GM04503 (cell line): Measurements from ENCODE around the gene DTNB.

Source experiments
- DNase-seq: peaks from one replicate; pipeline ENCODE4 v3.0.0-alpha.2; 2012; ENCODE audit warnings: low read depth

Gene DTNB

DNA sequence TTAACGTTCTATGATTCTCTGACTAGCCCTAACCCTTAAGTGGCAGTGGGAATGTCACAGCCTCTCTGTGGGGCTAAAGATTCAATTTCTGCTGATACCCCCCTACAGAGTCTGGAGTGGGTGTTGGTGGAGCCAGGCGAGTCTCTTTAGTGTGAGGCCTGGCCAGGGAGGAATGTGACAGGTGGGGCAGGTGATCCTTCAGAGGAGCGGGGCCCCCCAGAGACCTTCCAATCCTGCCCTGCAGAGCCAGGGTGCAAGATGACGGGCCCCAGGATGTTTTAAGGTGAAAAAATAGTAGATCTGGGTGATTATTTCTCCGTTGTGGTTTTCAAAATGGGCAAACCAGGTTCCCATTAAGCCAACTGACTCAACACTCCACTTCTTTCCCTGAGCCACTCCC lies 303.5 kb downstream of the DTNB start:
- no peak for DNase-seq

DNA sequence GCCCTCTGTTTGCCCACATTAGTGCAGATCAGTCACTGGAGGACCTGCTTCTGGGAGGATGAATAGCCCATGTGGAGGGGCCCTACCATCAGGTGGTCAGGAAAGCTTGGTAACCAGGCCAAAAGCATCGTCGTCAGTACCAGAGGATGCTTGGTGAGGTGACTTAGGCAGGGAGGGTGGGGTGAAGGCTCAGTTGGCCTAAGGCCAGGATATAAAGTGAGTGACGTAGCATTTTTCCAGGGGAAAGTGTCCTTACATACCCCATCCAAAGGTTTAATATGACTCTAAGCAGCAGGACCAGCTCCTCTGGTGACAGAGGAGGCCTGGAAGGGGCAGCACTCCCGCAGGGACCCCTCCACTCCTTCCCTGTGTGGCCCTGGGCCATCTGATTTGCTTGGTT lies 303.9 kb downstream of the DTNB start:
- no peak for DNase-seq

DNA sequence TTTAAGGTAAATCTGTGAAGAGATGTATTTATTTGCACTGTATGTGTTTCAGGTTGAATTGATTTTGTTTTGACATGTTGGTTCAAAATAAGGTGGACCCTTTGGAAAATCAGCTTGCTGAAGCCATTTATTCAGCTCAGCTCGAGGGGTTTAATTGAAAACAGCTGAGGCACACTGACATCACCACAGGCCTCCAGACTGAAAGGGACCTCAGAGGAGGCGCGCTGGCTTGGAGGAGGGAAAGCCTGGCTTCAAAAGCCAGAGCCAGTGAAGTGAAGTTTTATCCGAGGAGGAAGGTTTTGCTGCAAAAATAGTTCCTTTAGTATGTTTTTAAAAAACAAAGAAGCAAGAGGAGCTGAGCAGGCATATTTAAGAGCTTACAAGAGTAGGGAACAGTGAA lies 304.7 kb downstream of the DTNB start:
- no peak for DNase-seq

DNA sequence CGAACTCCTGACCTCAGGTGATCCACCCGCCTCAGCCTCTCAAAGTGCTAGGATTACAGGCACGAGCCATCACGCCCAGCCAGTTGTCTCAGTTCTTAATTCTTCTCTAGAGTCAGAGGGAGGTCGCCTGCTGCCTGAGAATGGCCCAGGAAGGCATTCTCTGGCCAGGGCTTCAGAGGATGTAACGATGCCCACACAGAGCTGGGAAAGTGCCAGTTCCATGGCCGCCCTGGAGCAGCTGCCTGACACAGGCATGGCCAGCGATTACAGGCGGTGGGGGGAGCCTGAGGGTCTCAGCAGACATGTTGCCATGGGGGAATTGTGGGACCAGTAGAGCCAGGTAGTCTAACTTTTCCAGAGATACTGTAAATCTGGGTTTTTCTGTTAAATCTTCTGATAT lies 306.1 kb downstream of the DTNB start:
- DNase-seq = no peak

DNA sequence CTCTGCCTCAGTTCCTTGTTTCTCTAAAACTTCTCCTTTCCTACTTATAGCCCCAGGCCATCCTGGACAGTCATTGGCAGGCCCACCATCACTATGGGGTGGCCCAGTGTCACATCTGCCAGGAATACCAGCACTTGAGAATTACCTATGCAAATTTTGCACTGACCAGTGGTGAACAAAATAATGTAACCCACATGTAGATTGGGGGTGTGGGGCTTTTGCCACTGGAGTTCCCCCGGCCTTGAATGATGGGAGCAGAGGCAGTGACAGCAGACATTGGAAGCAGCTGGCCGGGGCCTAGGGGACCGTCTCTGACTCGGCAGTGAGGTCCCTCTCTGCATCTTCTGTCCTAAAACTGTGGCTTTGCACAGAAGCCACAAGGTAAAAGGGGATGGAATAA lies 306.7 kb downstream of the DTNB start:
- DNase-seq = no peak

DNA sequence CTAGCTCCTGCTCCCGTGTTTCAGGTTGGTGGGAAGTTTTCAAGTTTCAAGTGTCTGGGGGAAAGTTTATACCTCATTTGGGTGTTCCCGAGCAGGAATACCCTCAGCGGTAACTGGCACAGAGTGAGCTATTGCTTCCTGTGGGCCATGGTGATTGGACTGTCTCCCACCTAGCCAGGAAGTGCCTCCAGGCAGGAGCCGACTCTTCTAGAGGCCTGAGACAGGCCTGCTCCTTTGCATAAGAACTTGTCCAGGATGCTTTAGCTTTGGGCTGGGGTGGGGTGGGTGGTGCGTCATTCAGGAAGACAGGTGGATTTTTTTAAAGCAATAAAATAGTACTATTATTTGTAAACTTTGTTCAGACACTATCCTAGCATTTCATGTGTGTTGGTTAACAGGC lies 308.1 kb downstream of the DTNB start:
- DNase-seq = no peak

DNA sequence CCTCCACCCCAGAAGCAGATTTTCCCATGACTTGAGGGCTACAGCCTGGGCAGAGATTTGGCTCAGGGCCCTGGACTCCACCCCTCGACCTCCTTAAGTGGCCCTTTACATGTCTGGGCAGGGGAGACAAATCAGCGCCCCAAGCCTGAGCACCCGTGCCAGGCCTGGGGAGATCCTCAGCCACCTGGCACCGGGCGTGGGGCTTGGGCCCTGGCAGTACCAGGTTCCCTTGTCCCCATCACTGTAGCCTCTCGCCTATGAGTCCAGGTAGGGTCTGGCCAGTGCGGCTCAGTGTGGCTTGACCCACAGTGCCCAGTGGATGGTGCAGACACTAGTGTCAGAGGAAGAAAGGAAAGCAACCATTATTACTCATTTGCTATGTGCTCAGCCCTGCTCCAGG lies 309.6 kb downstream of the DTNB start:
- DNase-seq = no peak

DNA sequence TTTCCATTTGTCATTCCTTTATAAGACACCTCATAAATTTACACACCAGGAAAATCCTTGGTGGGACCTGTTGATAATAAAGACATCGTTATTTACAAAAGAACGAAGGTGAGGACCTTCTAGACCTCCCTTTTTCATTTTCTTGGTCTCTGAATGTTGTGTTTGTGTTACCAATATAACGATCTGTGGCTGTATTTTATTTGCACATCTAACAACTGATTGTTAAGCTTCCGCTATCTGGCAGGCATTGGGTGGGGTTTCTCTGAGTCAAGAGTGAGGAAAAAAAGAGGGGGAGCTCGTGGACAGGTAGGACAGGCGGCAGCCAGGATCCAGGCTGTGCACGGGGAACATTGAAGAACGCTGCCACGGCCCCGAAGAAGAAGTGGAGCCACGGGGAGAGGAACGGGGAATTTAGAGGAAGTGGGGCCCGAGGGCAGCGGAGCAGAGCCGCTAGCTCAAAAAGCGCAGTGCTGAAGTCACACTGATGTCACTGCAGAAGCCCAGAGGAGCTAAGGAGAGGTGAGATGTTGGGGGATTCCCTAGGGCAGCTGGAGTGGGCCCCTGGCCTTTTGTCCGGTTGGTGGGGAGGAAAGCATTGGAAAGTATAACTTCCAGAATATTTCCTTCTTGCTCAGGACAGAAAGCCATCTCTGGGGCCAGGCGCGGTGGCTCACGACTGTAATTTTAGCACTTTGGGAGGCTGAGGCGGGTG lies 310.8 kb downstream of the DTNB start:
- DNase-seq = no peak

DNA sequence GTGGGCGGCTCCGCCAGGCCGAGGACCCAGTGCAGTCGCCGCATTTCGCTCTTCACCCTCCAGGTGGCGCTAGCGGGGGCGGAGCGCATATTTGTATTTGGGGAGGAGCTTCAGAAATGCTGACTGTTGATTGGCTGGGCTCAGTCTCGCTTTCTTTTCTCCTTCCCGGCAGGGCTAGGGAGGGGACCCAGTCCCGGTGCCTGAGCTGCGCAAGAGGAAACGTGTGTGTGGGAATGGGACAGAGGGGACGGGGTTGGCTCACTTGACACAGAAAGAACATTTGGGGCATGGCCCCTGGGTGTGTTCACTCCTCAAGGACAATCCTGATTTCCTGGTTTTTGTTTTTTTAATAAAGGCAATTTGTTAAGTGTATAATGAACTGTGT lies 311.3 kb downstream of the DTNB start:
- DNase-seq = no peak

DNA sequence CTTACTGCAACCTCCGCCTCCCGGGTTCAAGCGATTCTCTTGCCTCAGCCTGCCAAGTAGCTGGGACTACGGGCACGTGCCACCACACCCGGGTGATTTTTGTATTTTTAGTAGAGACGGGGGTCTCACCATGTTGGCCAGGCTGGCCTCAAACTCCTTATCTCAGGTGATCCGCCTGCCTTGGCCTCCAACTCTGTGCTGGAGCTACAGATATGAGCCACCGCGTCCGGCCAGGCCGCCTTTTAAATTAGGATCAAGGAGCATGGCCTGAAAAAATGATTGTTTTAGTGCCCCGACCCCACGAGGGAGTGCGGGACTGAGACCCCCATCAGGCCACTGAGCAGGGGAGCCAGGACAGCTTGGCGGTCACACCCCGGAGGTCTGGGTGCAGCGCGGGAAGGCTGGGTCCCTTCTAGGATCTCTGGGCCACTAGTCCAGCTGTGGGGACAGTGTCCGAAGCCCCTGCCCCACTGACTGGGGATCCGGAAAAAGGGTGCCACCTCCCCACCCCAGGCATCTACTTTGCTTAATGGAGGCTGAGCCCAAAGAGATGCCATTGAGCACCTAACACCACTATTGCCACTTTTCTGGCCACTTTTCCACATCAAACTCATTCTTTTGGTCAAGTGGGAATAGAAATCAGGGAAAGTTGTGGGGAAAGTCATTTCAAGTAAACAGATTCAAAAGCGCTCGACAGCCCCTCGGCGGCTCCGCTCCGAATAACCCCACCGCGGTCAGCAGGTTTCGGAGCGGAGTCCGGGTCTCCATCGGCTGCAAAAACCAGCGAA lies 311.9 kb downstream of the DTNB start:
- no peak for DNase-seq

DNA sequence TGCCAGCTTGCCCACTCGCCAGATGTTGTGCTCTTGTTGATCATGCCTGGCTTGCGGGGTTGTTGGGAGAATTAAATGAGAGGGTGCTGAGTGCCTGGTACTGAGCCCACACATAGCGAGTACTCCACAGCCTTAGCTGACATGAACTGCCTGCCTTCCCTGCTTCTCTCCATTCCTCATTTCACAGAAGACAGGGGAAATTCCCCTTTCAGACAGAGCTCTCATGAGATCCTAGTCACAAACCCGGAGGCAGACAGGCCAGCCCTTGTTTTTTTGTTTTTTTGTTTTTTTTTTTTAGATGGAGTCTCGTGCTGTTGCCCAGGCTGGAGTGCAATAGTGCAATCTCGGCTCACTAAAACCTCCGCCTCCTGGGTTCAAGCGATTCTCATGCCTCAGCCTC lies 314.5 kb downstream of the DTNB start:
- no peak for DNase-seq

DNA sequence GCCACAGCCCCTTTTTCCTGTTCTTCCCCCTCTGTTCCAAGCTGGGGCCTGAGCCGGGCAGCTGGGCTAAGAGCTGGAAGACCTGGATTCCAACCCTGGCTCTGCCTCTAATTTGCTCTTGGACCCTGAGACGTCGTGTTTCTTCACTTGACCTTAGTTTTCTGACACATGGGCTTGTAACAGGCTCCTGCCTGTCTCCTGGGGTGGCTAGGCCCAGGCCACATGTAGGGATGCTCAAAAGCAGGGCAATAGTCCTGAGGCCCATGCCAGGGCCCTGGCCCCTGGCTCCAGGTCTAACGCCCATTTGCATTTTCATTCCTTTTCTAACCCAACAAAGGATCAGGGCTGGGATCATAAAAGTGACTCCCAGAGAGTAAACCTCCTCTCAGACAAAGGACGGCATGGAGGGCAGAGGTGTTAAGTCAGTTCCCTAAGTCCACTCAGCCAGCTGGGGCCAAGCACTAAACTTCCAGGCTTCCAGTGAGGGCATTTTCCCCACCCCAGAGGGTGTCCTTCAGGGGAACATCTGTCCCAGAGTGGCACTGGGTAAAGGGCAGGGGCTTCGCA lies 315.0 kb downstream of the DTNB start:
- DNase-seq = no peak

DNA sequence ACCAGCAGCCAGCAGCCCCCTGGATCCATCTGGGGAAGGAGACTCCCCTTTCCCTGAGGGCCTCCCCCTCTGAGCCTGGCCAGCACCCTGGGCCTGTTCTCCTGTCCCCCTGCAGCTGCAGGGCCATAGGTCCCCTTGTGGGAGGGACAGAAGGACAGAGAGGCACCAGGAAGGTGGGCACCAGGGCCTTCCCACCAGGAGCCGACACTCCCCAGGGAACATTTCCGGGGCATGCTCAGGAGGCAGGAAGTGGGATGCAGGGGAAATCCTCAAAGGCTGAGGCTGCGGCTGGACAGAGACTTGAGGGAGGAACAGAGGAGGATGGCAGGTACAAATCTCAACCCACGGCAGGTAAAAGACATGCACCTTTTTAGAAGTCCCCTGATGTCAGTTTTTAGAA lies 317.3 kb downstream of the DTNB start:
- DNase-seq = no peak

DNA sequence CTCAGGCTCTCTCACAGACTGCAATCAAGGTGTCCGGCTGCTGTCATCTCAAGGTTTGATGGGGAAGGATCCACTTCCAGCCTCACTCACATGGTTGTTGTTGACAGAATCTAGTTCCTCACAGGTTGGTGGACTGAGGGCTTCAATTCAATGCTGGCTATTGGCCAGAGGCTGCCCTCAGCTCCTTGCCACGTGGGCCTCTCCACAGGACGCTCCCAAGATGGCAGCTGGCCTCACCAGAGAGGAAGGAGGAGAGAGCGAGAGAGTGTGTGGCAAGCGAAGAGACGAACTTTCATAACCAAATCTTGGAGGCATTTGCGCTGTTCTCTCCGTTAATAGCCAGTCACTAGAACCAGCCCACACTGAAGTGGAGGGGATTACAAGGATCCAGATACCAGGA lies 318.1 kb downstream of the DTNB start:
- no peak for DNase-seq

DNA sequence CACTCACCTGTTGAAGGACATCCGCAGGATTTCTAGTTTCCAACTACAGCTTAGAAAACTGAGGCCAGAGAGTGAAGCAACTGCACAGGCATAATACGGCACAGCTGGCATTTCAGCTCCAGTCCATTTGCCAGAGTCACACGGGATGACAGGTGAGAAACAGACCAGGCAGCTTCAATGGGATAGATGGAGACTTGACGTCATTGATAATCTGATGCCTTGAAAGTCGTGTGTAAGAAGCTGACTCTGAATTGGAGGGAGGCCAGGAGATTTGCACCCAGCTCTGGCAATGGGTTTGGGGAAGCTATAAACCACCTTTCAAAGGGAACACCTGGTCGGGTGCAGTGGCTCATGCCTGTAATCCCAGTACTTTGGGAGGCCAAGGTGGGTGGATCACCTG lies 319.3 kb downstream of the DTNB start:
- DNase-seq = no peak

DNA sequence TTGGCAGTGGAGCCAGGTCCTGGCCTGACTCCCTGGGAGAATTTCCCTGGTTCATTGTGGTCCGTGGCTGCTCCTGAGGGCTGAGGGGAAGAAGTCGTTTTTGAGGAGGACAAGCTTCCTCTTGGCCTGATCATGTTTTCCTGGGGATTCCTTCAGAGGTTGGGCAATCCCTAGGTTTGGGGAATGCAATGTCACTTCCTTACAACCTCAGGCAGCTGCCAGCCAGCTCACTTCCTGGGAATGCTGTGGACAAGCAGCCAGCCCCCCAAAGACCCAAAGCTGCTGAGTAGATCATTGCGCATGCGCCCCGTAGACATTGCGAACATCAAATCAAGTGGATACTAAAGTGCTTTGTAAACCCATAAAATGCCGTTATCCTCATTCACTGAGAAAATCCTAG lies 324.0 kb downstream of the DTNB start:
- DNase-seq = peak; percentile 37

DNA sequence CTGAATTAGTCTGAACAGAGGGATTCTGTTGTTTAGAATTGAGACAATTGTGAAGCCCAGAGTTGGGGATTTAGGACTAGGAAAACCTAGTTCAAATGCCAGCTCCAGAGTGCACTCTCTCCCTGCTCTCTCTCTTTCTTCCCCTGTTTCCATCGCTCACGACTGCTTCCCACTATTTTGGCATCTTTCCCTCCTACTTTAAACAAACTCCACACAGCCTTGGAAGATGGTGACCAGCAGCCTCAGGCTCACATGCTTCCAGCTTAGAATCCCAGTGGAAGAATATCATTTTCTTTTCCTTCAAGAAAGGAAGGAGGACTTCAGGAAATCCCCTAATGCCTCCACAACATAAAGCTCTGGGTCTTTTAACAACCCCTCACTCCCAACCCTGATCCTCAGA lies 325.5 kb downstream of the DTNB start:
- DNase-seq = no peak

DNA sequence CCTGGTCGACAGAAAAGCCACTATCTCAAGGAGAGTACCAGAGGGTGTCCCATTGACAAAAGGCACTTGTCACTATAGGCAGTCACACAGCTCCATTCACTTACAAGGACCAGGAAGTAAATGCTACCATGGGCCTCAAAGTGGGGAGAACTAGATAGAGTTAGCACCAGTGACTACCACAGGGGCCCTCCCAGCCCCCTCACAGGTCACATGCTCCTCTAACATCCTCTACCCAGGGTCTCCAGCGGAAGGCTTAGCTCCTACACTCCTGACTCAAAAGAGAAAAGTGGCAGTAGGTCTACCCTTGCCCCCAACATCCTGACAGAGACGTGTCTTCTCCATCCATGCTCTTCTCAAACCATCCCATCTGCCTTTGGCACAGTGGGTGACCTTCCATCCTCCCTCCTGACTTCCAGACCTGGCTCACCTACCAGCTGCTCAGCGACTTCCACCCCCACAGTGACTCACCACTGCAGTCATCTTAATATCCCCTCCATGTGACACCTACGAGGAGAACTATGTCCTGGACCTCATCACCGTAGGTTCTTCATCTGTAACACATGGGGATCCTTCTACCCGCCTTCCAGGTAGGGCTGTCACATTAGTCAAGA lies 326.1 kb downstream of the DTNB start:
- DNase-seq = no peak

DNA sequence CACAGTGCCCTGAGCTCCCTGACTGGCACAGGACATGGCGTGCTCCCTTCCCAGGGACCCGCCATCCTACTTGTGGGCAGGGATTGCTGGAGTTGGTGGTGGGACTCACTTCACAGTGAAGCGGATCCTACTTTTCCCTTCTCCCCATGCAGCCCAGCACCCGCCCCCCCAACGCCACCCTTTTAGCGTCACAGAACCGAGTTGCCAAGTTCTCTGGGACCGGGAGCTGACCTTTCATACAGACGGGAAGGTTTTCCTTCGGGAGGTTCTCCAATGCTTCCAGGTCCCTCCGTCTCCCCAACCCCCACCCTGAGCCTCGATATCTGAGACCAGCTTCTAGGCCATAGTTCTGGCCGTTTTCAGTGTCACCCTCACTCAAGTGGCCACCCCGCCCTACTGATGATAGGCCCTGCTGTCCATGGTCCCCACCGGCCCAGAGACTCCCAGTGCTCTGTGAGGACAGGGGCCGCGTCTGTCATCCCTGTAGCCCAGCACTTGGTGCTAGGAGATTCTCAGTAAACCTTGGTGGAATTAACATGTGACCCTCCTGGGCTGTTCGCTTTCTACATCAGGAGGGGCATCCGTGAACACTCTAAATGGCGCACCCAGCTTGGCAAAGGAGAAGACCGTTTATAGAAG lies 330.1 kb downstream of the DTNB start:
- DNase-seq = no peak

DNA sequence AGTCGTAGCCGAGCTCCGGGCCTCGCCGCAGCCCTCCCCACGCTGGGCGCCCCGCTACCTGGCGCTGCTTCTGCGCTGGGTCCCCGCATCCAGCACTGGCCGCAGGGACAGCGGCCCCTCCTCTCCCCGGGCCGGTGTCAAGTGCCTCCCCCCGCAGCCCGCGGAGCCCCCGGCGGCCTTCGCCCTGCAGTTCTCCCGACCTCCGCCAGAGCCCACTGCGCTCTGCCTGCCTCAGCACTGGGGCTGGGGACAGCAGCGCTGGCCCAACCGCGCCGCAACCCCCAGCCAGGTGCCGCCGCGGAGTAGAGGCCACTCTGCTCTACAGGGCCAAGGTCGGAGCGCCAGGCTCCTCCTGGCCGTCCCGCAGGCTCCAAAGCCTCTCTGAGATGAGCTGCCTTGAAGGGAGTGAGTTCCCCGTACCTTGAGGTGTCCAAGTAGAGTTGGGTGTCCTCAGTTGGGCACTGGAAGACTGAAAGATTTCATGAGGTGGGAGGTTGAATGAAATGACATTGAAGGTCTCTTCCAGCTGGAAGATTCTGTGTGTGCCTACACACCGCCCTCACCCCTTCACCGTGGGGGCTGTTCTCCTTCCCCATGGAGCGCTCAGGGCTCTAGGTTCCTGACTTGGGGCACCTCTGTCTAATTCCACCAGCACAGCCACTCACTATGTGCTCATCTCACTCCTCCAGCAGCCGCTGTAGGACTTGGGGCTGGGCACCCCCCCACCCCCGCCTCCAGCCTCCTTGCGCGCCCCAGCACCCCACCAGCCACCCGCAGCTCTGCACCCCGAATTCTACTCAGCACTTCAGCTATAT lies 330.8 kb downstream of the DTNB start:
- DNase-seq = no peak

DNA sequence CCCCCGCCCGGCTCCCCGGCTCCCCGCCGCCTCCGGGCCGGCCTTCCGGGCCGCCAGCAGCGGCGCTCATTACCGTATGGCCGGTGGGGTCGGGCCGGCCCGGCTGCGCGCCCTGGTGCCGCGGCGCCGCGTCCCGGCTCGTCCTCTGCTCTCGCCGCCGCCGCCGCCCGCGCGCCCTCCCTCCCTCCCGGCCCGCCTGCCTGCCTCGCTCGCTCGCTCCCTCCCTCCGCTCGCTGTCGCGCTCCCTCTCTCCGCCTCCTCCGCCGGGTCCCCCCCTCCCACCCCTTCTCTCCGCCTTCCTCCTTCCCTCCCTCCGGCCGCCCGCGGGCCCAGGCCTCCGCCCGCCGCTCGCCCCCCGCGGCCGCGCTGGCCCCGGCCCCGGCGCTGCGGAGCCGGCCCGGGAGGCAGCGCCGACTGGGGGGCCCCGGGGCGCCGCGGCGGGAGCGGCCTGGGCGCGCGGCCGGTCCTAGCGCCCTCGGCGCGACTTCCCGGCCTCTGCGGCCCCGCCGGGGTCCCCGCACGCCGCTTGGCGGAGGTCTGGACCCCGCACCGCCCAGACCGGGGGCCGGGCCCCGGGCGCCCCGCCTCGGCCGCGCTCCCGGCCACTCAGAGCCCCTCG lies 331.5 kb downstream of the DTNB start, which contains the start of gene DNMT3A:
DNMT3A (minus strand) TSS at position 173 of the 619 bp plus-strand sequence. CDS start 27,941 bp downstream, outside the sequence.
- DNase-seq = no peak
